Progenitor cell of endocrine pancreas (in vitro differentiated cells): ENCODE results near the gene MTG2. TPM values are rescaled to one million over a fixed set of nuclear protein-coding genes. Genes with fewer than 3 reads are reported as not detected.

ENCODE experiments used
- DNase-seq: peaks from one replicate; pipeline ENCODE4 v3.0.0; 2021; ENCODE audit warnings: low spot score; ENCODE audit not compliant: unreplicated experiment
- H3K27ac Mint-ChIP-seq: 2 replicates; pipeline ENCODE4 v1.8.0; 2021; ENCODE audit warnings: mild to moderate bottlenecking, moderate library complexity, mixed read lengths
- H3K27me3 Mint-ChIP-seq: 2 replicates; pipeline ENCODE4 v1.8.0; 2021; ENCODE audit warnings: mixed read lengths
- H3K36me3 Mint-ChIP-seq: 2 replicates; pipeline ENCODE4 v1.8.0; 2022; ENCODE audit warnings: mixed read lengths; ENCODE audit not compliant: insufficient read depth
- H3K4me1 Mint-ChIP-seq: 2 replicates; pipeline ENCODE4 v1.8.0; 2021; ENCODE audit warnings: low read depth, mixed read lengths
- H3K4me3 Mint-ChIP-seq: 2 replicates; pipeline ENCODE4 v1.8.0; 2021; ENCODE audit warnings: low read depth, mild to moderate bottlenecking, moderate library complexity, mixed read lengths
- H3K9me3 Mint-ChIP-seq: 2 replicates; pipeline ENCODE4 v1.8.0; 2021; ENCODE audit warnings: low read depth, mixed read lengths
- total RNA-seq: library from RNA; stranded (reverse); gene quantifications from 2 replicates; pipeline ENCODE4 v1.2.1, GENCODE V29; 2021
- TF ChIP-seq, protein P1 (sequence below): fragments of 200-600 bp; sonication (generic); IDR thresholded peaks from one replicate; pipeline ENCODE4 v1.5.0; 2021; ENCODE audit warnings: antibody characterized with exemption, mild to moderate bottlenecking; ENCODE audit not compliant: unreplicated experiment

The MTG2 gene
- total RNA-seq, 1 donor from 2014 or later: 31.6 TPM

- no peak overlapping the region for H3K27ac Mint-ChIP-seq
- no peaks in the 10 kb centered on the region for H3K27me3 Mint-ChIP-seq
- no peak for DNase-seq
- TF ChIP-seq, protein P1, sequence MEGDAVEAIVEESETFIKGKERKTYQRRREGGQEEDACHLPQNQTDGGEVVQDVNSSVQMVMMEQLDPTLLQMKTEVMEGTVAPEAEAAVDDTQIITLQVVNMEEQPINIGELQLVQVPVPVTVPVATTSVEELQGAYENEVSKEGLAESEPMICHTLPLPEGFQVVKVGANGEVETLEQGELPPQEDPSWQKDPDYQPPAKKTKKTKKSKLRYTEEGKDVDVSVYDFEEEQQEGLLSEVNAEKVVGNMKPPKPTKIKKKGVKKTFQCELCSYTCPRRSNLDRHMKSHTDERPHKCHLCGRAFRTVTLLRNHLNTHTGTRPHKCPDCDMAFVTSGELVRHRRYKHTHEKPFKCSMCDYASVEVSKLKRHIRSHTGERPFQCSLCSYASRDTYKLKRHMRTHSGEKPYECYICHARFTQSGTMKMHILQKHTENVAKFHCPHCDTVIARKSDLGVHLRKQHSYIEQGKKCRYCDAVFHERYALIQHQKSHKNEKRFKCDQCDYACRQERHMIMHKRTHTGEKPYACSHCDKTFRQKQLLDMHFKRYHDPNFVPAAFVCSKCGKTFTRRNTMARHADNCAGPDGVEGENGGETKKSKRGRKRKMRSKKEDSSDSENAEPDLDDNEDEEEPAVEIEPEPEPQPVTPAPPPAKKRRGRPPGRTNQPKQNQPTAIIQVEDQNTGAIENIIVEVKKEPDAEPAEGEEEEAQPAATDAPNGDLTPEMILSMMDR: no peak
- H3K9me3 Mint-ChIP-seq: no peaks in the 10 kb centered on the region
- H3K4me3 Mint-ChIP-seq: no peak overlapping the region
- H3K36me3 Mint-ChIP-seq: peaks cover 19% of the 10 kb centered on the region
- peaks cover under 1% of the 10 kb centered on the region for H3K4me1 Mint-ChIP-seq
Measured at GRCh38 chr20:62203378-62204030, 20.7 kb downstream of the MTG2 start.

DNA sequence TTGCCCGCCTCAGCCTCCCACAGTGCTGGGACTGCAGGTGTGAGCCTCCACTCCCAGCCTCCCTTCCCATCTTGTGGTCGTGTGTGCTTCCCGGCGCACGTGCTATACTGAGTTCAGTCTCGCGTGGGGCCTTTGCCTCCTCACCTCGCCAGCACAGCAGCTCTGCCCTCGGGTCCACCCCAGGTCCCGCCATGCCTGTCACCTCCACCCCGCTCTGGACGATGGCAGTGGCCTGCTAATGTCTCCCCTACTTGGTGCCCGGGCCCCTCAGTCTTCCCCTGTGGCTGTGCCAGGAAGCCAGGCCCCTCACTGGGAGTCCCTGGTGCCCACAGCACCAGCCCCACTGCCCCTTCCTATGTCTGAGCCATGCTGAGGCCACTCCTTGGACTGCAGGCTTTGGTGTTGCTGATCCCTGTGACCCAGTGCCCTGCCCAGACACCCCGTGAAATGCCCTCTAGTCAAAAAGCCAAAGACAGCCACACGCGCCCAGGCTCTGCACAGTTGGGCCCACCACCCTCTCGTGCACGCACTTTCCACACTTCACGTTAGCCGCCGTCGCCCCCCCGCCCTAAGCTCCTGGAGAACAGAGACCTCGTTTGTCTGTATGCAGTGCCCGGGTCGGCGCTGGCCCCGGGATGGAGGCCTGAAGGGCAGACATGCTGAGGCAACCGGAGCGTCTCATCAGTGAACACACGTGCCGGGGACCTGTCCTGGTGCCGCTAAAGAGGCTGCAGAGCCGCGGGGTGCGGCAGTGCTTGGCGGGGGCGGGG, 23.0 kb downstream of the MTG2 start:
- H3K9me3 Mint-ChIP-seq: no peaks in the 10 kb centered on the region
- no peak overlapping the region for H3K27ac Mint-ChIP-seq
- TF ChIP-seq, protein P1: no peak
- no peak overlapping the region for H3K4me3 Mint-ChIP-seq
- H3K36me3 Mint-ChIP-seq: peaks cover 3% of the 10 kb centered on the region
- peaks cover 3% of the 10 kb centered on the region for H3K27me3 Mint-ChIP-seq
- H3K4me1 Mint-ChIP-seq: peaks cover 4% of the 10 kb centered on the region
- DNase-seq: no peak

DNA sequence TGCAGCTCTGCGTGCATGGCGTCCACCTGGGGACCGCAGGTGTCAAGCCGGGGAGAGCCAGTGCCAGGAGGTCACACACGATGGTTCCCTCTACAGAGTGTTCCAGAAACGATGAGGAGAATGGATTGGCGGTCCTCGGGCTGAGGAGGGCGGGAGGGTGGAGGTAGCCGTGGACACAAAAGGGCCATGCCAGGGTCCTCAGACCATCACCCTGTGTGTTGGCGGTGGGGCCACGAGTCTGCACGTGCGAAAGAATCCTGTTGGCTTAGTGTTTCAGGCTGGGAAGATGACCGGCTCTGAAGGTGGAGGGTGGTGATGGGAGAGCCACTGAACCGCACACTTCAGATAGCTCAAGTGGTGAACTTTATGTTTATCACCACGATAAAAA, 23.6 kb downstream of the MTG2 start:
- TF ChIP-seq, protein P1: no peak
- peaks cover 3% of the 10 kb centered on the region for H3K27me3 Mint-ChIP-seq
- no peak overlapping the region for H3K27ac Mint-ChIP-seq
- no peak for DNase-seq
- H3K4me1 Mint-ChIP-seq: peaks cover 4% of the 10 kb centered on the region
- no peak overlapping the region for H3K4me3 Mint-ChIP-seq
- H3K36me3 Mint-ChIP-seq: peaks cover 3% of the 10 kb centered on the region
- no peaks in the 10 kb centered on the region for H3K9me3 Mint-ChIP-seq

DNA sequence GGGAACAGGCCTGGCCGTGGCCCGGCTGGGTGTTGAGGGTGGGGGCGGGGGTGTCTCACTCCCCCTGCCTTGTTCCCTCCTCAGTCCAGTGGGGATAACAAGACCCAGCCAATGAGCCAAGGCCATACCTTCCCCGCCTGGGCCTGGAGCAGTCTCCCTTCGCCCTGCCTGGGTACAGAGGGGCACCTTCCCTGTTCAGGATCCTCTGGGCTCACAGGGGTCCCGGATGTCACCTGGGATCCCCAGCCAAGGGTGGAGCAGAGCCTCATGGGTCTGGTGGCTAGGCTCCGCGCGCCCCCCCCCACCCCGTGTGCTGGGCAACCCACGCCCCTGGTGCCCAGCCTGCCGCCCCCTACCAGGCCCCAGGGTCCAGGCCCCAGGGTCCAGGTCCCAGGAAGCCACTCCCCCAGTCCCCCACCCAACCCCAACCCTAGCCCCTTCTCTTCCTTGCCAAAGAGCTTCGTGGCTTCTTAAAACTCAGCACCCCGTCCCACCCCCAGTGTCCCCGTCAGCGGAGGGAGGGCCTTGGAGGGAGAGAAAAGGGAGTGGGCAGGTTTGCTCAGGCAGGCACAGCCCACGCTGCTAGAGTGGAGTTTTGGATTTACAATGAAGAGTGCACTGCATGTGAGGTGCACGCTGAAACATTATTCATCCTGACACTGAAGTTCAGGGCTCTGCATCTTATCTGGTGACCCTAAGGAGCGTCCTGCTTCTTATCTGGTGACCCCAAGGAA, 25.4 kb downstream of the MTG2 start:
- TF ChIP-seq, protein P1: no peak
- DNase-seq: no peak
- Mint-ChIP-seq H3K27ac (no peak overlapping the region), H3K36me3 (no peaks in the 10 kb centered on the region), H3K9me3 (no peaks in the 10 kb centered on the region), H3K27me3 (peaks cover 6% of the 10 kb centered on the region), H3K4me1 (peaks cover 6% of the 10 kb centered on the region), H3K4me3 (no peak overlapping the region)
